K562 (cell line): ENCODE data around the gene MTHFR. TPM values are rescaled to one million over a fixed set of nuclear protein-coding genes. Genes with fewer than 3 reads are reported as not detected.

Source experiments
- BHLHE40 ChIP-seq: IDR thresholded peaks from 2 replicates; pipeline ENCODE4 v1.6.1; 2011; ENCODE audit warnings: low read length, improper control_type of control experiment
- CCAR2 ChIP-seq: fragments of 200-400 bp; formaldehyde crosslinking; IDR thresholded peaks from 2 replicates; pipeline ENCODE4 v1.6.1; 2017; ENCODE audit warnings: mild to moderate bottlenecking, low read depth, low read length
- HNRNPK ChIP-seq: fragments of 200-400 bp; formaldehyde crosslinking; IDR thresholded peaks from one replicate; pipeline ENCODE4 v1.6.1; 2018; ENCODE audit warnings: mild to moderate bottlenecking, low read depth, low read length; ENCODE audit not compliant: poor library complexity, severe bottlenecking
- NR1H2 ChIP-seq: sonication (generic); formaldehyde crosslinking; IDR thresholded peaks from 2 replicates; pipeline ENCODE4 v1.4.0; 2020; ENCODE audit warnings: mild to moderate bottlenecking, missing genetic modification reagents
- POLR2AphosphoS5 ChIP-seq: IDR thresholded peaks from 2 replicates; pipeline ENCODE4 v1.6.1; 2011; ENCODE audit warnings: mild to moderate bottlenecking, low read depth, low read length, moderate library complexity; ENCODE audit not compliant: control insufficient read depth, insufficient read depth
- POLR2B ChIP-seq: fragments of 450-650 bp; IDR thresholded peaks from 2 replicates; pipeline ENCODE4 v1.6.1; 2018; ENCODE audit warnings: low read depth; ENCODE audit not compliant: partially characterized antibody
- SRSF3 ChIP-seq: fragments of 200-400 bp; formaldehyde crosslinking; IDR thresholded peaks from 2 replicates; pipeline ENCODE4 v1.6.1; 2016; ENCODE audit warnings: mild to moderate bottlenecking, low read length, moderate library complexity; ENCODE audit not compliant: insufficient read depth
- TAF7 ChIP-seq: fragments of 450-650 bp; IDR thresholded peaks from 2 replicates; pipeline ENCODE4 v1.6.1; 2016; ENCODE audit warnings: missing genetic modification characterization, missing compliant biosample characterization
- U2AF1 ChIP-seq: fragments of 200-400 bp; formaldehyde crosslinking; optimal IDR thresholded peaks from 2 replicates; pipeline ENCODE3; 2017; ENCODE audit warnings: mild to moderate bottlenecking, low read depth, low read length, moderate library complexity
- ZC3H4 ChIP-seq: sonication (generic); formaldehyde crosslinking; IDR thresholded peaks from 2 replicates; pipeline ENCODE4 v1.9.0; 2021; ENCODE audit warnings: missing genetic modification reagents, borderline replicate concordance
- ZKSCAN3 ChIP-seq: fragments of 250-450 bp; sonication (Bioruptor Pico); IDR thresholded peaks from 2 replicates; pipeline ENCODE4 v1.4.0; 2020
- ZSCAN29 ChIP-seq: fragments of 450-650 bp; IDR thresholded peaks from 2 replicates; pipeline ENCODE4 v1.6.1; 2017
- polyA plus RNA-seq, 8 experiments: library from polyadenylated mRNA; depleted of rRNA in 4 of 8; stranded (reverse) in 5 of 8; unstranded in 3 of 8; fragments of >200 nt; fragmentation: Nextera tagmentation in 2 of 8; fragmentation: Illumina TruSeq in 1 of 8; extraction: Ambion mirVana in 2 of 8; extraction: Trizol in 1 of 8; gene quantifications; 2 replicates each; pipeline versions ENCODE4 v1.2.1 to v1.2.3, GENCODE V29; 2011 to 2014; ENCODE audit warnings: inconsistent platforms in 1 of 8, missing spikeins in 1 of 8
- total RNA-seq, 7 experiments: library from RNA; depleted of rRNA in 6 of 7; stranded (reverse); fragments of >200 nt in 6 of 7; fragmentation: Illumina TruSeq in 2 of 7; extraction: Trizol in 2 of 7; gene quantifications; 2 replicates each; pipeline versions ENCODE4 v1.2.1 to v1.2.3, GENCODE V29; 2011 to 2021; ENCODE audit warnings: low replicate concordance in 1 of 7
- TF ChIP-seq, protein P1 (sequence below): sonication (generic); formaldehyde crosslinking; IDR thresholded peaks from 2 replicates; pipeline ENCODE4 v1.8.0; 2022; ENCODE audit warnings: mild to moderate bottlenecking, missing genetic modification reagents, borderline replicate concordance
- TF ChIP-seq, protein P2 (sequence below): sonication (generic); formaldehyde crosslinking; IDR thresholded peaks from 2 replicates; pipeline ENCODE4 v1.8.0; 2022; ENCODE audit warnings: mild to moderate bottlenecking, missing genetic modification reagents
- TF ChIP-seq, protein P3 (sequence below): fragments of 250-450 bp; sonication (Bioruptor Pico); IDR thresholded peaks from 2 replicates; pipeline ENCODE4 v1.9.0; 2021; ENCODE audit warnings: mild to moderate bottlenecking

The MTHFR gene
- total and polyA plus RNA-seq, 9 of the 15 experiments (the other 6 are each of a cell fraction or from before 2014, with no cell fraction given), result 5.0 to 104 (median 62.6) TPM

DNA sequence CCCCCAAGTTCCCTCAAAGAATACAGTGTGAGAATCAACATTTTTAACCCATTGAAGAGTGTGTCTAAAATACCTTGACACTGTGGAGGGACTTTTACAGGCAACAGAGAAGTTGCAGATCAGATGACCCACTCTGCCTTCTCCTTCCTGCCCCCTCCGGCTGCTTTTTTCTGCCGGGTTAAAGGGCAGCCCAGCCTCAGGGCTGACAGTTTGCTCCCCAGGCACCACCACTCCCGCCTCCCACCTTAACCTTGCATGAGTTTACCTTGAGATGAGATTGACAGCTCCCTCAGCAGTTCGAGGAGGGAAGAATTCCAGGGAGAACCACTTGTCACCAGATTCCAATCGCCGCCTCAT is 3.2 kb downstream of the MTHFR start (continued):
- TF ChIP-seq, protein P1, sequence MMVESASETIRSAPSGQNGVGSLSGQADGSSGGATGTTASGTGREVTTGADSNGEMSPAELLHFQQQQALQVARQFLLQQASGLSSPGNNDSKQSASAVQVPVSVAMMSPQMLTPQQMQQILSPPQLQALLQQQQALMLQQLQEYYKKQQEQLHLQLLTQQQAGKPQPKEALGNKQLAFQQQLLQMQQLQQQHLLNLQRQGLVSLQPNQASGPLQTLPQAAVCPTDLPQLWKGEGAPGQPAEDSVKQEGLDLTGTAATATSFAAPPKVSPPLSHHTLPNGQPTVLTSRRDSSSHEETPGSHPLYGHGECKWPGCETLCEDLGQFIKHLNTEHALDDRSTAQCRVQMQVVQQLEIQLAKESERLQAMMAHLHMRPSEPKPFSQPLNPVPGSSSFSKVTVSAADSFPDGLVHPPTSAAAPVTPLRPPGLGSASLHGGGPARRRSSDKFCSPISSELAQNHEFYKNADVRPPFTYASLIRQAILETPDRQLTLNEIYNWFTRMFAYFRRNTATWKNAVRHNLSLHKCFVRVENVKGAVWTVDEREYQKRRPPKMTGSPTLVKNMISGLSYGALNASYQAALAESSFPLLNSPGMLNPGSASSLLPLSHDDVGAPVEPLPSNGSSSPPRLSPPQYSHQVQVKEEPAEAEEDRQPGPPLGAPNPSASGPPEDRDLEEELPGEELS, result no peak
- TF ChIP-seq U2AF1 (no peak), TAF7 (tag) (0 out of 2 replicates have a peak, but pooled peaks have one; percentile 25), ZKSCAN3 (CRISPR knock-in tag) (no peak), CCAR2 (no peak), ZSCAN29 (no peak), BHLHE40 (no peak), HNRNPK (no peak), ZC3H4 (CRISPR knock-in tag) (no peak), NR1H2 (CRISPR knock-in tag) (no peak), POLR2AphosphoS5 (no peak), SRSF3 (no peak), POLR2B (peak; percentile 8)
- TF ChIP-seq, protein P2, sequence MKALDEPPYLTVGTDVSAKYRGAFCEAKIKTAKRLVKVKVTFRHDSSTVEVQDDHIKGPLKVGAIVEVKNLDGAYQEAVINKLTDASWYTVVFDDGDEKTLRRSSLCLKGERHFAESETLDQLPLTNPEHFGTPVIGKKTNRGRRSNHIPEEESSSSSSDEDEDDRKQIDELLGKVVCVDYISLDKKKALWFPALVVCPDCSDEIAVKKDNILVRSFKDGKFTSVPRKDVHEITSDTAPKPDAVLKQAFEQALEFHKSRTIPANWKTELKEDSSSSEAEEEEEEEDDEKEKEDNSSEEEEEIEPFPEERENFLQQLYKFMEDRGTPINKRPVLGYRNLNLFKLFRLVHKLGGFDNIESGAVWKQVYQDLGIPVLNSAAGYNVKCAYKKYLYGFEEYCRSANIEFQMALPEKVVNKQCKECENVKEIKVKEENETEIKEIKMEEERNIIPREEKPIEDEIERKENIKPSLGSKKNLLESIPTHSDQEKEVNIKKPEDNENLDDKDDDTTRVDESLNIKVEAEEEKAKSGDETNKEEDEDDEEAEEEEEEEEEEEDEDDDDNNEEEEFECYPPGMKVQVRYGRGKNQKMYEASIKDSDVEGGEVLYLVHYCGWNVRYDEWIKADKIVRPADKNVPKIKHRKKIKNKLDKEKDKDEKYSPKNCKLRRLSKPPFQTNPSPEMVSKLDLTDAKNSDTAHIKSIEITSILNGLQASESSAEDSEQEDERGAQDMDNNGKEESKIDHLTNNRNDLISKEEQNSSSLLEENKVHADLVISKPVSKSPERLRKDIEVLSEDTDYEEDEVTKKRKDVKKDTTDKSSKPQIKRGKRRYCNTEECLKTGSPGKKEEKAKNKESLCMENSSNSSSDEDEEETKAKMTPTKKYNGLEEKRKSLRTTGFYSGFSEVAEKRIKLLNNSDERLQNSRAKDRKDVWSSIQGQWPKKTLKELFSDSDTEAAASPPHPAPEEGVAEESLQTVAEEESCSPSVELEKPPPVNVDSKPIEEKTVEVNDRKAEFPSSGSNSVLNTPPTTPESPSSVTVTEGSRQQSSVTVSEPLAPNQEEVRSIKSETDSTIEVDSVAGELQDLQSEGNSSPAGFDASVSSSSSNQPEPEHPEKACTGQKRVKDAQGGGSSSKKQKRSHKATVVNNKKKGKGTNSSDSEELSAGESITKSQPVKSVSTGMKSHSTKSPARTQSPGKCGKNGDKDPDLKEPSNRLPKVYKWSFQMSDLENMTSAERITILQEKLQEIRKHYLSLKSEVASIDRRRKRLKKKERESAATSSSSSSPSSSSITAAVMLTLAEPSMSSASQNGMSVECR (CRISPR knock-in tag), result no peak
- TF ChIP-seq, protein P3, sequence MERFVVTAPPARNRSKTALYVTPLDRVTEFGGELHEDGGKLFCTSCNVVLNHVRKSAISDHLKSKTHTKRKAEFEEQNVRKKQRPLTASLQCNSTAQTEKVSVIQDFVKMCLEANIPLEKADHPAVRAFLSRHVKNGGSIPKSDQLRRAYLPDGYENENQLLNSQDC (CRISPR knock-in tag), result no peak
